GM23338 (cell line): ENCODE data around the gene COG7.

ENCODE experiments used
- CREB1 ChIP-seq: fragments of 250-450 bp; sonication (Bioruptor Pico); IDR thresholded peaks from 2 replicates; pipeline ENCODE4 v1.5.0; 2020; ENCODE audit warnings: low read depth, mild to moderate bottlenecking, moderate library complexity
- EZH2 ChIP-seq: fragments of 200-600 bp; sonication (generic); IDR thresholded peaks from one replicate; pipeline ENCODE4 v1.8.0; 2017; ENCODE audit warnings: antibody characterized with exemption, mild to moderate bottlenecking, low read depth; ENCODE audit not compliant: unreplicated experiment
- EZH2phosphoT487 ChIP-seq: fragments of 200-600 bp; sonication (generic); IDR thresholded peaks from one replicate; pipeline ENCODE4 v1.8.1; 2018; ENCODE audit warnings: antibody characterized with exemption; ENCODE audit not compliant: unreplicated experiment
- JUNB ChIP-seq: IDR thresholded peaks from one replicate; pipeline ENCODE4 v1.6.1; 2016; ENCODE audit warnings: antibody characterized with exemption; ENCODE audit not compliant: unreplicated experiment
- NANOG ChIP-seq: IDR thresholded peaks from 2 replicates; pipeline ENCODE4 v1.6.1; 2016; ENCODE audit warnings: antibody characterized with exemption, borderline replicate concordance
- POLR2AphosphoS5 ChIP-seq: IDR thresholded peaks from 2 replicates; pipeline ENCODE4 v1.6.1; 2016; ENCODE audit warnings: antibody characterized with exemption, low read depth
- STAT1 ChIP-seq: IDR thresholded peaks from one replicate; pipeline ENCODE4 v1.6.1; 2016; ENCODE audit warnings: antibody characterized with exemption; ENCODE audit not compliant: unreplicated experiment
- ZNF114 ChIP-seq: fragments of 250-450 bp; sonication (Bioruptor Pico); IDR thresholded peaks from 2 replicates; pipeline ENCODE4 v1.5.0; 2020; ENCODE audit warnings: mild to moderate bottlenecking, moderate library complexity
- ZNF331 ChIP-seq: fragments of 250-450 bp; sonication (Bioruptor Pico); IDR thresholded peaks from 2 replicates; pipeline ENCODE4 v1.5.0; 2020; ENCODE audit warnings: low read depth, mild to moderate bottlenecking, moderate library complexity
- TF ChIP-seq, protein P1 (sequence below), 2 experiments: fragments of 200-600 bp in 1 of 2; sonication (generic) in 1 of 2; conservative IDR thresholded peaks; 2 replicates each; pipeline versions ENCODE4 v1.5.1 to v1.6.1; 2016 to 2017; ENCODE audit warnings: antibody characterized with exemption in 2 of 2, low read depth in 2 of 2, mild to moderate bottlenecking in 2 of 2, moderate library complexity in 1 of 2
- TF ChIP-seq, protein P2 (sequence below): IDR thresholded peaks from one replicate; pipeline ENCODE4 v1.6.1; 2018; ENCODE audit warnings: antibody characterized with exemption; ENCODE audit not compliant: unreplicated experiment
- TF ChIP-seq, protein P3 (sequence below): IDR thresholded peaks from 2 replicates; pipeline ENCODE4 v1.6.1; 2016; ENCODE audit warnings: antibody characterized with exemption
- TF ChIP-seq, protein P4 (sequence below): fragments of 250-450 bp; sonication (Bioruptor Pico); IDR thresholded peaks from 2 replicates; pipeline ENCODE4 v1.5.0; 2020; ENCODE audit warnings: mild to moderate bottlenecking, moderate library complexity

DNA sequence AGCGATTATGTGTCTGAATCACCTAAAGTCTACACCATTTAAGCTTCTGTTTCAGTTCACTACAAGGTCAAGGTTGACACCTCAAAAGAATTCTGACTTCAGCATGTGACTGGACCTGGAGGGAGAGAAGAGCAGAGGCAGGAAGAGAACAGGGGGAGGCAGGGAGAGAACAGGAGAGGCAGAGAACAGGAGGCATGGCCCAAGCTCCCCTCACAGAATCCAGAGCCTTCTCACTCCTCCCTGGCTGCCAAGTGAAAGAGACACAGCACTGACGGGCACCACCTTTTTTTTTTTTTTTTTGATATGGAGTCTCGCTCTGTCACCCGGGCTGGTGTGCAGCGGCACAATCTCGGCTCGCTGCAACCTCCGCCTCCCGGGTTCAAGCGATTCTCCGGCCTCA is 45.9 kb upstream of the COG7 start:
- TF ChIP-seq, protein P1, sequence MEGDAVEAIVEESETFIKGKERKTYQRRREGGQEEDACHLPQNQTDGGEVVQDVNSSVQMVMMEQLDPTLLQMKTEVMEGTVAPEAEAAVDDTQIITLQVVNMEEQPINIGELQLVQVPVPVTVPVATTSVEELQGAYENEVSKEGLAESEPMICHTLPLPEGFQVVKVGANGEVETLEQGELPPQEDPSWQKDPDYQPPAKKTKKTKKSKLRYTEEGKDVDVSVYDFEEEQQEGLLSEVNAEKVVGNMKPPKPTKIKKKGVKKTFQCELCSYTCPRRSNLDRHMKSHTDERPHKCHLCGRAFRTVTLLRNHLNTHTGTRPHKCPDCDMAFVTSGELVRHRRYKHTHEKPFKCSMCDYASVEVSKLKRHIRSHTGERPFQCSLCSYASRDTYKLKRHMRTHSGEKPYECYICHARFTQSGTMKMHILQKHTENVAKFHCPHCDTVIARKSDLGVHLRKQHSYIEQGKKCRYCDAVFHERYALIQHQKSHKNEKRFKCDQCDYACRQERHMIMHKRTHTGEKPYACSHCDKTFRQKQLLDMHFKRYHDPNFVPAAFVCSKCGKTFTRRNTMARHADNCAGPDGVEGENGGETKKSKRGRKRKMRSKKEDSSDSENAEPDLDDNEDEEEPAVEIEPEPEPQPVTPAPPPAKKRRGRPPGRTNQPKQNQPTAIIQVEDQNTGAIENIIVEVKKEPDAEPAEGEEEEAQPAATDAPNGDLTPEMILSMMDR (conservative IDR thresholded peaks at IDR 0.05; ENCODE audit: low read depth in 2 of 2), result no peak
- TF ChIP-seq EZH2, result no peak
- TF ChIP-seq POLR2AphosphoS5, result no peak
- TF ChIP-seq, protein P2, sequence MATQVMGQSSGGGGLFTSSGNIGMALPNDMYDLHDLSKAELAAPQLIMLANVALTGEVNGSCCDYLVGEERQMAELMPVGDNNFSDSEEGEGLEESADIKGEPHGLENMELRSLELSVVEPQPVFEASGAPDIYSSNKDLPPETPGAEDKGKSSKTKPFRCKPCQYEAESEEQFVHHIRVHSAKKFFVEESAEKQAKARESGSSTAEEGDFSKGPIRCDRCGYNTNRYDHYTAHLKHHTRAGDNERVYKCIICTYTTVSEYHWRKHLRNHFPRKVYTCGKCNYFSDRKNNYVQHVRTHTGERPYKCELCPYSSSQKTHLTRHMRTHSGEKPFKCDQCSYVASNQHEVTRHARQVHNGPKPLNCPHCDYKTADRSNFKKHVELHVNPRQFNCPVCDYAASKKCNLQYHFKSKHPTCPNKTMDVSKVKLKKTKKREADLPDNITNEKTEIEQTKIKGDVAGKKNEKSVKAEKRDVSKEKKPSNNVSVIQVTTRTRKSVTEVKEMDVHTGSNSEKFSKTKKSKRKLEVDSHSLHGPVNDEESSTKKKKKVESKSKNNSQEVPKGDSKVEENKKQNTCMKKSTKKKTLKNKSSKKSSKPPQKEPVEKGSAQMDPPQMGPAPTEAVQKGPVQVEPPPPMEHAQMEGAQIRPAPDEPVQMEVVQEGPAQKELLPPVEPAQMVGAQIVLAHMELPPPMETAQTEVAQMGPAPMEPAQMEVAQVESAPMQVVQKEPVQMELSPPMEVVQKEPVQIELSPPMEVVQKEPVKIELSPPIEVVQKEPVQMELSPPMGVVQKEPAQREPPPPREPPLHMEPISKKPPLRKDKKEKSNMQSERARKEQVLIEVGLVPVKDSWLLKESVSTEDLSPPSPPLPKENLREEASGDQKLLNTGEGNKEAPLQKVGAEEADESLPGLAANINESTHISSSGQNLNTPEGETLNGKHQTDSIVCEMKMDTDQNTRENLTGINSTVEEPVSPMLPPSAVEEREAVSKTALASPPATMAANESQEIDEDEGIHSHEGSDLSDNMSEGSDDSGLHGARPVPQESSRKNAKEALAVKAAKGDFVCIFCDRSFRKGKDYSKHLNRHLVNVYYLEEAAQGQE, result no peak
- no peak for TF ChIP-seq ZNF331
- no peak for TF ChIP-seq CREB1 (CRISPR knock-in tag)
- TF ChIP-seq EZH2phosphoT487, result no peak
- TF ChIP-seq, protein P3, sequence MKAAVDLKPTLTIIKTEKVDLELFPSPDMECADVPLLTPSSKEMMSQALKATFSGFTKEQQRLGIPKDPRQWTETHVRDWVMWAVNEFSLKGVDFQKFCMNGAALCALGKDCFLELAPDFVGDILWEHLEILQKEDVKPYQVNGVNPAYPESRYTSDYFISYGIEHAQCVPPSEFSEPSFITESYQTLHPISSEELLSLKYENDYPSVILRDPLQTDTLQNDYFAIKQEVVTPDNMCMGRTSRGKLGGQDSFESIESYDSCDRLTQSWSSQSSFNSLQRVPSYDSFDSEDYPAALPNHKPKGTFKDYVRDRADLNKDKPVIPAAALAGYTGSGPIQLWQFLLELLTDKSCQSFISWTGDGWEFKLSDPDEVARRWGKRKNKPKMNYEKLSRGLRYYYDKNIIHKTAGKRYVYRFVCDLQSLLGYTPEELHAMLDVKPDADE, result no peak
- no peak for TF ChIP-seq ZNF114 (CRISPR knock-in tag)
- TF ChIP-seq, protein P4, sequence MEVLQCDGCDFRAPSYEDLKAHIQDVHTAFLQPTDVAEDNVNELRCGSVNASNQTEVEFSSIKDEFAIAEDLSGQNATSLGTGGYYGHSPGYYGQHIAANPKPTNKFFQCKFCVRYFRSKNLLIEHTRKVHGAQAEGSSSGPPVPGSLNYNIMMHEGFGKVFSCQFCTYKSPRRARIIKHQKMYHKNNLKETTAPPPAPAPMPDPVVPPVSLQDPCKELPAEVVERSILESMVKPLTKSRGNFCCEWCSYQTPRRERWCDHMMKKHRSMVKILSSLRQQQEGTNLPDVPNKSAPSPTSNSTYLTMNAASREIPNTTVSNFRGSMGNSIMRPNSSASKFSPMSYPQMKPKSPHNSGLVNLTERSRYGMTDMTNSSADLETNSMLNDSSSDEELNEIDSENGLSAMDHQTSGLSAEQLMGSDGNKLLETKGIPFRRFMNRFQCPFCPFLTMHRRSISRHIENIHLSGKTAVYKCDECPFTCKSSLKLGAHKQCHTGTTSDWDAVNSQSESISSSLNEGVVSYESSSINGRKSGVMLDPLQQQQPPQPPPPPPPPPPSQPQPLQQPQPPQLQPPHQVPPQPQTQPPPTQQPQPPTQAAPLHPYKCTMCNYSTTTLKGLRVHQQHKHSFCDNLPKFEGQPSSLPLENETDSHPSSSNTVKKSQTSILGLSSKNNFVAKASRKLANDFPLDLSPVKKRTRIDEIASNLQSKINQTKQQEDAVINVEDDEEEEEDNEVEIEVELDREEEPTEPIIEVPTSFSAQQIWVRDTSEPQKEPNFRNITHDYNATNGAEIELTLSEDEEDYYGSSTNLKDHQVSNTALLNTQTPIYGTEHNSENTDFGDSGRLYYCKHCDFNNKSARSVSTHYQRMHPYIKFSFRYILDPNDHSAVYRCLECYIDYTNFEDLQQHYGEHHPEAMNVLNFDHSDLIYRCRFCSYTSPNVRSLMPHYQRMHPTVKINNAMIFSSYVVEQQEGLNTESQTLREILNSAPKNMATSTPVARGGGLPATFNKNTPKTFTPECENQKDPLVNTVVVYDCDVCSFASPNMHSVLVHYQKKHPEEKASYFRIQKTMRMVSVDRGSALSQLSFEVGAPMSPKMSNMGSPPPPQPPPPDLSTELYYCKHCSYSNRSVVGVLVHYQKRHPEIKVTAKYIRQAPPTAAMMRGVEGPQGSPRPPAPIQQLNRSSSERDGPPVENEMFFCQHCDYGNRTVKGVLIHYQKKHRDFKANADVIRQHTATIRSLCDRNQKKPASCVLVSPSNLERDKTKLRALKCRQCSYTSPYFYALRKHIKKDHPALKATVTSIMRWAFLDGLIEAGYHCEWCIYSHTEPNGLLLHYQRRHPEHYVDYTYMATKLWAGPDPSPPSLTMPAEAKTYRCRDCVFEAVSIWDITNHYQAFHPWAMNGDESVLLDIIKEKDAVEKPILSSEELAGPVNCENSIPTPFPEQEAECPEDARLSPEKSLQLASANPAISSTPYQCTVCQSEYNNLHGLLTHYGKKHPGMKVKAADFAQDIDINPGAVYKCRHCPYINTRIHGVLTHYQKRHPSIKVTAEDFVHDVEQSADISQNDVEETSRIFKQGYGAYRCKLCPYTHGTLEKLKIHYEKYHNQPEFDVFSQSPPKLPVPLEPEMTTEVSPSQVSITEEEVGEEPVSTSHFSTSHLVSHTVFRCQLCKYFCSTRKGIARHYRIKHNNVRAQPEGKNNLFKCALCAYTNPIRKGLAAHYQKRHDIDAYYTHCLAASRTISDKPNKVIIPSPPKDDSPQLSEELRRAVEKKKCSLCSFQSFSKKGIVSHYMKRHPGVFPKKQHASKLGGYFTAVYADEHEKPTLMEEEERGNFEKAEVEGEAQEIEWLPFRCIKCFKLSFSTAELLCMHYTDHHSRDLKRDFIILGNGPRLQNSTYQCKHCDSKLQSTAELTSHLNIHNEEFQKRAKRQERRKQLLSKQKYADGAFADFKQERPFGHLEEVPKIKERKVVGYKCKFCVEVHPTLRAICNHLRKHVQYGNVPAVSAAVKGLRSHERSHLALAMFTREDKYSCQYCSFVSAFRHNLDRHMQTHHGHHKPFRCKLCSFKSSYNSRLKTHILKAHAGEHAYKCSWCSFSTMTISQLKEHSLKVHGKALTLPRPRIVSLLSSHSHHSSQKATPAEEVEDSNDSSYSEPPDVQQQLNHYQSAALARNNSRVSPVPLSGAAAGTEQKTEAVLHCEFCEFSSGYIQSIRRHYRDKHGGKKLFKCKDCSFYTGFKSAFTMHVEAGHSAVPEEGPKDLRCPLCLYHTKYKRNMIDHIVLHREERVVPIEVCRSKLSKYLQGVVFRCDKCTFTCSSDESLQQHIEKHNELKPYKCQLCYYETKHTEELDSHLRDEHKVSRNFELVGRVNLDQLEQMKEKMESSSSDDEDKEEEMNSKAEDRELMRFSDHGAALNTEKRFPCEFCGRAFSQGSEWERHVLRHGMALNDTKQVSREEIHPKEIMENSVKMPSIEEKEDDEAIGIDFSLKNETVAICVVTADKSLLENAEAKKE (CRISPR knock-in tag), result no peak
- TF ChIP-seq NANOG, result no peak
- no peak for TF ChIP-seq JUNB
- no peak for TF ChIP-seq STAT1
